GM19238 (cell line): ENCODE measurements around the gene TEDC1.

Experiments
- DNase-seq: peaks from one replicate; pipeline ENCODE4 v3.0.0; 2011; ENCODE audit warnings: low spot score; ENCODE audit not compliant: insufficient read length

Gene TEDC1

GRCh38 chr14:105490572-105491365 is at the start of gene TEDC1:
Gene TEDC1, plus strand, starts transcription at chr14:105491246. Its CDS starts 130 bp downstream, at chr14:105491376.
- peak; percentile 98 for DNase-seq

GRCh38 chr14:105442125-105442524 is 48.9 kb upstream of the TEDC1 start:
- no peak for DNase-seq

DNA sequence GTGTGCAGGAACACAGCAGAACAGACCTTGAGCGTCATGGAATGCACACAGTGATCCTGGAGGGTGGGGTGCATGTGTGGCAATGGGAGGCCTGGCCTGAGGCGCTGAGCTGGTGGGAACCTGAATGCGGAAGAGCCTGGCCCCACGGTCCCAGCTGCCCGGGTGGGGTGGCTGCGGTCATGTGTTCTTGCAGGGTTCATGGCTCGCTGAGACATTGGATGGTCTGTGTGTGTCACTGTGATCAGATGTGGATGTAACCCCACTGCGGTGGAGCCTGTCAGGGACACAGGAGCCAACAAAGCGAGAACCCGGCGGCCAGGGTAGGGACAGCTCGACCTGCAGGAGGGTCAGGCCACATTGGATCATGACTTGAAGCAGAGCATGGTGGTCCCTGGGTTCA is 48.2 kb upstream of the TEDC1 start:
- DNase-seq, result no peak

DNA sequence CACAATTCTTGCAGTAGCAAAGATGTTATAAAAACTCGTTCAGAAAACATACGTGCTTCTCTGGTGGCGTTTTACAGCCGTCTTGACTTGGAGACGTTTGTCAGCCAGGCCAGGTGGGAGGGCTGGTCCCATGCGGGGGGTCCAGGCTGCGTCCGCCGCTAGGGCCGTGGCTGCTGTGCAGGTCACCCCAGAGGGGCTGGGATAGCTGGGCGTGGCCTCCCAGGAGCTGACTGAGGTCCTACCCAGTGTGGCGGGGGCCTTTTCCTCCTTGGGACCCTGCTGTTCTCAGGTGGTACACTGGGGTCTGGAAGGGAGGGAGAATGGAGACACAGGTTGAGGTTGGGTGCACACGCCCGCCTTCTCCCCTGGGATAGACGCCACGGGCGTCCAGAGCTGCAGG is 46.2 kb upstream of the TEDC1 start:
- no peak for DNase-seq

- no peak for DNase-seq
Measured at GRCh38 chr14:105445290-105445689, 45.8 kb upstream of the TEDC1 start.

DNA sequence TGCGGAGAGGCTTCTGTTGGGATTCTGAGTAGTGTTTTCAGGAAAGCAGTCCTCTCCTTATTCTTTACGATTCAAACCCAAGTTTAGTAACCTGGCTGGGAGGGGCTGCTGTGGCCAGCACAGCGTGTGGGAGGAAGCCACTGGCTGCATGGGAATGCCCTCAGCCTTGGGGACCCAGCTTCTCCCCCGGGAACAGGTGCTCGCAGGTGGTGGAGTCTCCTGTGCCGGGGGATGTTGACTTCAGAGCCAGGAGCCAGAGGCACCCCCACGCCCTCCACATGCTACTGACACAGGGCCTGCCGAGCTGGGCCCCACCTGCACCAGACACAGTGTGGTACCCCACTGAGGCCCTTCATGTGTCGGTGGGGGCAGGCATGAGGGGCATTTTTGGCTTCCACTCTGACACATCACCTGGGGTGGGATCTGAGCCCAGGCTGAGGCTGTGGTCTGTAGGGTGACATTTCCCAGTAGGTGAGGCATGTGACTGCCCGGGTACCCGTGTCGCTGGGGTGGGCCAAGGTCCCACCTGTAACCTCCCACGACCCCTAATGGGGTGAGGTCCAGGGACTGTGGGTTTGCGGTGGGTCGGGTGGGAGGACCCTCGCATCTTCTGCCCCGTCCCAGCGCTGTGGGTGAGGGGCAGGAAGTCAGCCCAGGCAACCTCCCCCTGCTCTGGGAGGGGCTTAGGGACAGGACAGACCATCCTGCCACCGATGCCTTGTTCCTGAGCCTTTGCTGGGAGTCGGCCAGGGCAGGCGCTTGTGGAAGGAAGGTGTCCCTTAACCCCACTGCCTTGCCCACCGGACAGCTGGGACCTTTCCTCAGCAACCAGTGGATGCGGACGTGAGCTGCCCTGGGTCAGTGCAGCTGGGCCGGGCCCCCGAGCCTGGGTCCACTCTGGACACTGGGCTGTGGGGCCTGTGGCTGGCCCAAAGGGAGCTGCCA is 44.9 kb upstream of the TEDC1 start:
- DNase-seq, result no peak

DNA sequence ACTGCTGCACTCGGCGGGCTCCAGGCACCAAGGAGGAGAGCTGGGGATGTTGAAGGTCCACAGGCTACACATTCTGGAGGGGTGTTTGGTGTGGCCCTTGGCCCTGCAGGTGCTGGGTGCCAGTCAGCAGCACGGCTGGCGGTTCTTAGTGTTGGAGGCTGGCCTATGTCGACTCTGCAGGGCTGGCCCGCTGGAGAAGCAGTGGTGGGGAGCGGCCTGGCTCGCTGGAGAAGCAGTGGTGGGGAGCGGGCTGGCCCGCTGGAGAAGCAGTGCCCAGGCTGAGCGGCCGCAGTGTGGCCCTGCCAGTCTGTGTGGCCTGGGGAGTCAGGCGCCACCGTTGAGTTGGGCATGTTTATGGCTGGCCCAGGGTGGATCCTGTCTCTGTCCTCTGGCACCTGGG is 44.1 kb upstream of the TEDC1 start:
- DNase-seq, result no peak

DNA sequence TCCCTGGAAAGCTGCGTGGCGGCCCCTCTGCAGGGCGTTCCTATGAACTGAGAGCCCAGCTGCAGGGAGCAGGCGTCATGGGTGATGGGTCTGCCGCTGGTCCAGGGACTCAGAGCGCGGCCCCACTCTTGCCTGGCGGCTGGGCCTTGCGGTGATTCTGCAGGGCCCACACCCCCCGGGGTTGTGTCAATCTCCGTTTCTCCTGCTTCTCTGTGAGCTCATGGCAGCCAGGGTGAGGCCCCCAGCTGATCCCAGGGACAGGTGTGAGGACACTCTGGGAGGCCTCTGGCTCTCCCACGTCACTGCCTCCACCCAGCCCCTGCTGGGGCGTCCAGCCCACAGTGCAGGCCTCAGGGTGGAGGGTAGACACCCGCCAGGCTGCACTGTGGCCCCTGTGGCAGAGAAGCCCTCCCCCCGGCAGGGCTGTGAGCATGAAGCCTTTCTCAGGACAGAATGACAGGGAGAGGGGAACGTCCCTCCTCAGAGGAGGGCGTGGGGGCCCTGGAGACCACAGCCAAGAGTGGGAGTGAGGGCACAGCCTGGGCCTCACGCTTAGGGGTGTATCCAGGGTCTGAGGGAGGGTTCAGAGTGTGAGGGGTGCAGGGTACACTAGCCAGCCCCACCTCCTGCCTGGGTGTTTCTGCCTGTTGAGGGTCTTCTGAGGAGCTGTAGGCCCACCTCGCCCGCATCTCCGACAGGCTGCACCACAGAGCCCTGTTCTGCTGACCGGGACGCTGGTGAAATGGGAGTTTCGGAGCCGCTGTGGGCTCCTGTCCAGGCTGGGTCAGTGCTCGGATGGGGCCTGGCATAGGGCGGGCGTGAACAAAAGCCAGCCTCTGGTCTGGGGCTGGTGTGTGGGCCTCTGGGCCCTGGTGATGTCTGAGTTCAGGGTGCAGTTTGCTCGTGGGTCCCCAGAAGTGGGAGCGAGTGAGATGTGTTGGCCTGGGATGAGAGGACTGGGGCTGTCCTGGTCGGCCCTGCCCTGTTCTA is 43.1 kb upstream of the TEDC1 start:
- DNase-seq, result no peak

GRCh38 chr14:105448706-105449111 is 42.3 kb upstream of the TEDC1 start:
- peak; percentile 82 for DNase-seq

GRCh38 chr14:105449276-105450122 is 41.5 kb upstream of the TEDC1 start:
- no peak for DNase-seq

GRCh38 chr14:105450123-105450505 is 40.9 kb upstream of the TEDC1 start:
- DNase-seq, result no peak

DNA sequence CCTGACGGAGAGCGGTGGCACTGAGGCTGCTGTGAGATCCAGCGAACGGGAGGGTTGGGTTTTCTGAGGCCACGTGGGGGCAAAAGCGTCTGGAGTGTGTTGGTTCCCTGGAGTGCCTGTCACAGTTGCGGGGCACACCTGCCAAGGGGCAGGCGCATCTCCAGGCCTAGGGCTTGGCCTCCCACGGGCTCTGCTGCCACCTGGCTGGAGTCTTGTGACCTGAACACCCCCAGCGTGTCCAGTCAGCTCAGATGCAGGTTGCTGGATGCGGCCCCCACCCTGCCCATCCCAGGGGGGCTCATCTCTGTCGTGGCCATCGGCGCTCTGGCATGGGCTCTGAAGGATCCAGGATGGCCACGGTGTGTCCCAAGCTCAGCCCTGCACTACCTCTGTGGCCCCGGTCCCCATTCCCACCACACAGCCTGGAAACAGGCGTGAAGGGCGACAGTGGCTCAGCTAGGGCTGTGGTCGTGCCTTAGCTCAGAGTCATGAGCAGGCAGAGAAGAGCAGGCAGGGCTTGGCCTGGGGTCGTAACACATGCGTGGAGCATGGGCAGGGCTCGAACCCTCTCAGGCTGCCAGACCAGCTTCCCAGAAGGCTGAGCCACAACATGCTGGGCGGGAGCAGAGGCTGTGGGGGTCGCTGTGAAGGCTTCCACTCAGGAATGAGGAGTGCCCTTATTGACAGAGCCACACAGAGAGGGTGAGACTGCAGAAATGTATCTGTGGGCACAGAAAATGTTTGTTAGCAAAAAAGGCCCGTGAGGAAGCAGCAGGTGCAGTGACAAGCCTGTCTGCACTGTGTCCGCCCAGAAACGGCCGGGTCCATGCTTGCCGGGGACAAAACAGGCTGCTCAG is 40.0 kb upstream of the TEDC1 start:
- no peak for DNase-seq

GRCh38 chr14:105452963-105453362 is 38.1 kb upstream of the TEDC1 start:
- DNase-seq, result no peak

DNA sequence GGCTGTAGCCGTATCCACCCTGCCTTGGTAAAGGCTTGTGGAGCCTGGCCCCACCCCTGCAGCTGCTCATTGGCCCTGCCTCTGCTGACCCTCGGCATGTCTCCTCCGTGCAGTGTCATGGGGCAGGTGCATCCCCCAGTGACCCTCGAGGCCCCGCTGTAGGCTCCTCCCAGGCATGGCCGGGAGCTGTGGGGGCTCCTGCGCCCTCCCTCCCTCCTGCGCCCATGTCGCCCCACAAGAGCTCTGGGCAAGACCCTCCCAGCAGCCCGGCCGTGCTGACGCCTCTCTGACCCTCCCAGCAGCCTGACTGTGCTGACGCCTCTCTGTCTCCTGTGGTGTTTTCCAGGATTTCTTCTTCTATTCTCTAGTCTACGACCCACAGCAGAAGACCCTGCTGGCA is 37.2 kb upstream of the TEDC1 start:
- no peak for DNase-seq

DNA sequence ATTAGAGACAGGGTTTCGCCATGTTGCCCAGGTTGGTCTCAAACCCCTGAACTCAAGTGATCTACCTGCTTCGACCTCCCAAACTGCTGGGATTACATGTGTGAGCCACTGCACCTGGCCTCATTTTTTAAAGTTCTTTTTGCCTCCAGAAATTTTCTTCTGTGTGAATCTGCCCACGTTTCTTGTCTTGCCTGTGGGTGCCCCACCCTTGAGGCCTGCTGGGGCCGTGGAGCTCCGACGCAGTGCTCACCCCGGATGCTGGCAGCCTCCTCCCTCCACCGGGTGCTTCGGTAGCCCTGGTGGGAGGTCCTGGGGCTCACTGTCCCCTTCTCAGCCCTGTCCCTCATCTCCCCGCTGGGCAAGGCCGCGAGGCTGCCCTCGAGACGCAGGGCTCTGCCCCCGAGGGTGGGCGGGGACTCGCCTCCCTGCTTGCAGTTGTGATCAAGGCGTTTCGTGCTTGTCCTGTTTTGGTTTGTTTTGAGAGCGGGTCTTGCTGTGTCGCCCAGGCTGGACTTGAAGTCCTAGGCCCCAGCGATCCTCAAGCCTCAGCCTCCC is 35.9 kb upstream of the TEDC1 start:
- DNase-seq, result no peak

DNA sequence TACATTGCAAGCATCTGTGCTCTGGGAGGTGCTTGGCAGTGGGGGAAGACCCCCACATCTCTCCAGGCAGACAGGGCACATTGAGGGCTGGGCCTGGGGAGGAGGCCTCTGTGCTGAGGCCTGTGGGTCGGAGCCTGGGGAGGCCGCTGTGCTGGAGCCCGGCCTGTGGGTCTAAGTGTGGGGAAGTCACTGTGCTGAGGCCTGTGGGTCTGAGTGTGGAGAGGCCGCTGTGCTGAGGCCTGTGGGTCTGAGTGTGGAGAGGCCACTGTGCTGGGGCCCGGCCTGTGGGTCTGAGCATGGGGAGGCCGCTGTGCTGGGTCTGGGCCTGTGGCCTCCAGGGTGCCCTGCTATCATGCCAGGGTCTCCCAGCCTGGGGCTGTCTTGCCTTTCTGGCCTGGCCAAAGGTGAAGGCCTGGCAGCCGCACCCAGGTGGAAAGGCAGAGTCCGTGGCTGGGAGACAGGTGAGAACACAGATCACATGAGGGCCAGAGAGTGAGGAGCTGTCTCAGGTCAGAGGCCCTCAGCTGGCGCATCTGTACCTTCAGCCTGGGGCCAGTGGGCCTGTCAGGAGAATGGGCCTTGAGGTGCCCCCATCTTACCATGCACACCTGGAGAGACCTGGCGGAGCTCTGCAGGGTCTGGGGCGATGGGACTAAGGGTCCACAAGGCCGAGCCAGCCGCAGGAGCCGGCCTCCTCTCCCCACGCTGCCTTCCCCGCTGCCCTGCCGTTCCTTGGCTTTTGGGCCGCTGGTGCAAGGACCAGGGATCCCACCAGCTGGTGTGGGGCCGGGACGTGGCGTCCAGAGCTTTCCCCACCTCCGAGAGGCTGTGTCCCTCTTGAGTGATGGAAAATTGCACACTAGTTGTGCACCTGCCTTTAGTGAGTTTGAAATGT is 35.0 kb upstream of the TEDC1 start:
- no peak for DNase-seq

DNA sequence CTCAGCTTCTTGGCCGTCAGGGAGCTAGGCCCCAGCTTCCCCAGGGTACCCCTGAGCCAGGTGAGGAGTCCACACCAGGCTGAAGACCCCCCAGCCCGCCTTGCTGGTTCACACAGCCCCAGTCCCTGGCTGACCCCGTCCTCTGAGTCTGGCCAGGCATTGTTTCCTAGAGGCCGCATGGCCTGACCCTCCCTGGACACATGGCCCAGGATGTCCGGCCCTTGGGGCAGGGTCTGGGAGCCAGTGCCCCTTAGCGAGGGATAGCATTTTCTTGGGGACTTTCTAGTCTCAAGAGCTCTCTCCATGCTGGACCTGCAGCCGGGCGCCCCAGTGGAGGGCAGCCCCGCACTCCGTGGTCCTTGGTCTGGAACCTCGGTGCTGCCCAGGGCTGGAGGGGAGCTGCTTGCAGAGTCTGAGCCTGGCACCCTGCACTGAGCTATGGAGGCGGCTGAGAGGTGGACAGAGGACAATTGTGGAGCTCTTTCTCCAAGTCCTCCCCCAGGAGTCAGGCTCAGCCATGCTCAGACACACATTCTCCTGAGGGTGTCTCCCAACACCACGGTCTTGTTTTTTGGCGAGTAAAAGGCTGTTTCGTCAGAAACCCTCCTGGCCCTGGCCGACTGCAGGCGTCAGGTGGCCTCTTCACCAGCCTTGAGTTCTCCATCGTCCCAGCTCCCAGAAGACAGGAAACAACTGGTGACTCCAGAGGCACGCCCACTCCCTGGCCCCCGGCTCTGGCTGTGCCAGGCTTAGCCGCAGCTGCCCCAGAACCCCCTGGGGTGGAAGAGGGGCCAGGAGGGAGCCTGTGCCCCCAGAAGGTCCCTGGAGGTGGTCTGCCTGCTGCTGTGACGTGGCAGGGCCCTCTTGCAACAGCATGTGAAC is 34.1 kb upstream of the TEDC1 start:
- DNase-seq, result no peak
